Measurements from ENCODE around the gene CTTNBP2NL. TPM values are rescaled to one million over a fixed set of nuclear protein-coding genes. Genes with fewer than 3 reads are reported as not detected.

Gene CTTNBP2NL
- total and polyA plus RNA-seq, 10 of the 15 experiments (the other 5 are each of a cell fraction or from before 2014, with no cell fraction given) = 2.1 to 11.3 (median 5.6) TPM

GRCh38 chr1:112466078-112466660 lies 70.2 kb downstream of the CTTNBP2NL start (continued):
- TF ChIP-seq NFYB (IDR thresholded peaks at IDR 0.05; ENCODE audit: insufficient read depth, low read depth, low read length) = no peak
- TF ChIP-seq HDAC2 (IDR thresholded peaks at IDR 0.05) = no peak
- 0 out of 2 replicates have a peak, but pooled peaks have one; percentile 56 for TF ChIP-seq TCF12 (IDR thresholded peaks at IDR 0.05; ENCODE audit: low read depth, low read length)
- peak; percentile 68; the same call in 1 of the 2 replicates for TF ChIP-seq BCL11A (IDR thresholded peaks at IDR 0.05; ENCODE audit: low read depth, low read length)
- peak; percentile 22; the same call in 1 of the 2 replicates for TF ChIP-seq STAT3 (IDR thresholded peaks at IDR 0.05; ENCODE audit: low read depth, low read length)
- TF ChIP-seq ASH2L (IDR thresholded peaks at IDR 0.05; ENCODE audit: borderline replicate concordance, low read depth) = no peak
- TF ChIP-seq ZBTB11 (CRISPR knock-in tag; IDR thresholded peaks at IDR 0.05) = no peak
- TF ChIP-seq SKIL (IDR thresholded peaks at IDR 0.05; ENCODE audit: low read depth, poor library complexity, severe bottlenecking) = peak; percentile 84
- 0 out of 2 replicates have a peak, but pooled peaks have one; percentile 61 for TF ChIP-seq LARP7 (IDR thresholded peaks at IDR 0.05)
- TF ChIP-seq NFIC (IDR thresholded peaks at IDR 0.05; ENCODE audit: low read depth, low read length) = peak; percentile 73
- TF ChIP-seq REST (IDR thresholded peaks at IDR 0.05; ENCODE audit: low read depth, low read length) = no peak
- TF ChIP-seq ZNF384 (IDR thresholded peaks at IDR 0.05; ENCODE audit: borderline replicate concordance, low read depth, low read length) = peak; percentile 95
- no peak for TF ChIP-seq USF1 (IDR thresholded peaks at IDR 0.05; ENCODE audit: borderline replicate concordance, extremely low read length, insufficient read depth, low read depth, low read length)
- TF ChIP-seq NFYA (IDR thresholded peaks at IDR 0.05; ENCODE audit: borderline replicate concordance, low read depth, low read length) = no peak
- peak; percentile 78 for TF ChIP-seq NR2F1 (conservative IDR thresholded peaks at IDR 0.05)
- TF ChIP-seq EGR1 (IDR thresholded peaks at IDR 0.05; ENCODE audit: borderline replicate concordance in 1 of 2, low read depth in 2 of 2, low read length in 2 of 2) = no peak
- TF ChIP-seq EZH2 (IDR thresholded peaks at IDR 0.05; ENCODE audit: borderline replicate concordance, control insufficient read depth, low read depth, low read length) = no peak
- peak in 1 of 2 experiments; percentile 60; a peak in 1 of 4 replicates for TF ChIP-seq ETV6 (conservative IDR thresholded peaks at IDR 0.05 in 1 of 2, IDR thresholded peaks at IDR 0.05 in 1 of 2; ENCODE audit: borderline replicate concordance in 1 of 2, low read depth in 1 of 2)
- peak; percentile 94 for TF ChIP-seq MXI1 (IDR thresholded peaks at IDR 0.05; ENCODE audit: low read depth, low read length)
